HL-60/S4 treated with phorbol 12-myristate 13-acetate at 8.2 ng/mL for 4 days and 3 days (cell line): ENCODE results near the gene ERGIC1.

Experiments used
- in situ Hi-C: fragments of 300-500 bp; cut with MboI; formaldehyde crosslinking; loops from 2 replicates; pipeline ENCODE4 v1.15.0; 2022; ENCODE audit warnings: low sequenced_read_pairs

Gene ERGIC1

GRCh38 chr5:172825610-172826204, 8.3 kb upstream of the ERGIC1 start:
- in situ Hi-C loops, result no loop called here

- in situ Hi-C loops, result no loop called here
Measured at GRCh38 chr5:172827841-172828240, 6.2 kb upstream of the ERGIC1 start.

- in situ Hi-C loops, result no loop called here
Measured at GRCh38 chr5:172828911-172829431, 5.1 kb upstream of the ERGIC1 start.

GRCh38 chr5:172830275-172830799, 3.7 kb upstream of the ERGIC1 start:
- in situ Hi-C loops, result no loop called here

GRCh38 chr5:172830876-172831662, 3.0 kb upstream of the ERGIC1 start:
- in situ Hi-C loops, result no loop called here

GRCh38 chr5:172832383-172833315, 1.4 kb upstream of the ERGIC1 start:
- in situ Hi-C loops, result no loop called here

- in situ Hi-C loops, result no loop called here
Measured at GRCh38 chr5:172833372-172833685, 722 bp upstream of the ERGIC1 start.

- in situ Hi-C loops, result no loop called here
Measured at GRCh38 chr5:172834415-172835289, 601 bp downstream of the ERGIC1 start.

GRCh38 chr5:172835290-172835993, 1.4 kb downstream of the ERGIC1 start:
- in situ Hi-C loops, result no loop called here

- in situ Hi-C loops, result no loop called here
Measured at GRCh38 chr5:172835994-172836356, 1.9 kb downstream of the ERGIC1 start.

- in situ Hi-C loops, result no loop called here
Measured at GRCh38 chr5:172837640-172838039, 3.6 kb downstream of the ERGIC1 start.

GRCh38 chr5:172838151-172838875, 4.3 kb downstream of the ERGIC1 start:
- in situ Hi-C loops, result no loop called here

- in situ Hi-C loops, result no loop called here
Measured at GRCh38 chr5:172839669-172840431, 5.8 kb downstream of the ERGIC1 start.

GRCh38 chr5:172840432-172841154, 6.5 kb downstream of the ERGIC1 start:
- in situ Hi-C loops, result no loop called here

- in situ Hi-C loops, result no loop called here
Measured at GRCh38 chr5:172841256-172841655, 7.2 kb downstream of the ERGIC1 start.

- in situ Hi-C loops, result no loop called here
Measured at GRCh38 chr5:172843825-172844576, 9.9 kb downstream of the ERGIC1 start.

- in situ Hi-C loops, result no loop called here
Measured at GRCh38 chr5:172844577-172844838, 10.5 kb downstream of the ERGIC1 start.
